Measurements from ENCODE around the gene TRAF2. TPM values are rescaled to one million over a fixed set of nuclear protein-coding genes. Genes with fewer than 3 reads are reported as not detected.

The TRAF2 gene
- total RNA-seq, 1 donor: 7.9 TPM

DNA sequence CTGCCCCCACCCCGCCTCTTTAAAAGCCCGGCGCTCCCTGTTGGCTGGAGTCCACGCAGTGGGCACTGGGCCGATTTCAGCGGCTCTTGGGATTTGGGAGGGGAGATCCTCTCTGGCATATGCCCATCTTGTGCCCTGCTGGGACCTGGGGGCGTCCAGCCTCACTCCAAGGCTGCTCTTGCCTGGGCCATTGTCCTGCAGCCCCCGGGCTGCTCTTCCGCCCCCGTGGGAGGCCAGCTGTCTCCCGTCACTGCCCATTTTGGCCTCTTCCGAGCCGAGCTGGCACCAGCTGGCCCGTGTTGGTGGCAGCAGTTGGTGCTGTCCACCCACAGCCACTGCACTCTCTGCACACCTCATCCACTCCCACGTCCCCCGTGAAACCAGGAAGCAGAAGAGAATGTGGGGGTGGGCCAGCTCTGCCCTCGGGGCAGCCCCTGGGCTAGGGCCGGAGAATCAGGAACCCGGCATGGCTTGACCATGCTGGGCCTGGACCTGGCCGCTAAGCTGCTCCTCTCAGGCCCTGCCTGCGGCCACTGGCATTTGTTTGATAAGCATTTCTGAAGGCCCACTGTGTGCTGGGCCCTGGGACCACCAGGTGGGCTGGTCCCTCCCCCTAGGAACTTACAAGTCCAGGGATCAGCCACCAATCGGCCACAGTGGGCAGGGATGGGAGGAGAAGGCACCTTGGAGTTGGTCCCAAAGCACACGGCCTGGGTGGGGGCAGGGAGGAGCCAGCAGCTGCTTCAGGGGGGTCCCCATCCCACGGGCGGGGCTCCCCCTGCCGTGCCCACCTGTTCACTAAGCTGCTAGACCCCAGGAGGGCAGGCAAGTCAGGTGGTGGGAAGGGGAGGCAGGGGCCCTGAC is 60.9 kb downstream of the TRAF2 start:
- no peak for DNase-seq (ENCODE audit: low read depth)
- no peak overlapping the region for H3K4me3 ChIP-seq (ENCODE audit: low read depth, low read length)
- TF ChIP-seq, protein P1, sequence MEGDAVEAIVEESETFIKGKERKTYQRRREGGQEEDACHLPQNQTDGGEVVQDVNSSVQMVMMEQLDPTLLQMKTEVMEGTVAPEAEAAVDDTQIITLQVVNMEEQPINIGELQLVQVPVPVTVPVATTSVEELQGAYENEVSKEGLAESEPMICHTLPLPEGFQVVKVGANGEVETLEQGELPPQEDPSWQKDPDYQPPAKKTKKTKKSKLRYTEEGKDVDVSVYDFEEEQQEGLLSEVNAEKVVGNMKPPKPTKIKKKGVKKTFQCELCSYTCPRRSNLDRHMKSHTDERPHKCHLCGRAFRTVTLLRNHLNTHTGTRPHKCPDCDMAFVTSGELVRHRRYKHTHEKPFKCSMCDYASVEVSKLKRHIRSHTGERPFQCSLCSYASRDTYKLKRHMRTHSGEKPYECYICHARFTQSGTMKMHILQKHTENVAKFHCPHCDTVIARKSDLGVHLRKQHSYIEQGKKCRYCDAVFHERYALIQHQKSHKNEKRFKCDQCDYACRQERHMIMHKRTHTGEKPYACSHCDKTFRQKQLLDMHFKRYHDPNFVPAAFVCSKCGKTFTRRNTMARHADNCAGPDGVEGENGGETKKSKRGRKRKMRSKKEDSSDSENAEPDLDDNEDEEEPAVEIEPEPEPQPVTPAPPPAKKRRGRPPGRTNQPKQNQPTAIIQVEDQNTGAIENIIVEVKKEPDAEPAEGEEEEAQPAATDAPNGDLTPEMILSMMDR (IDR thresholded peaks at IDR 0.05; ENCODE audit: insufficient read depth, low read length): no peak

DNA sequence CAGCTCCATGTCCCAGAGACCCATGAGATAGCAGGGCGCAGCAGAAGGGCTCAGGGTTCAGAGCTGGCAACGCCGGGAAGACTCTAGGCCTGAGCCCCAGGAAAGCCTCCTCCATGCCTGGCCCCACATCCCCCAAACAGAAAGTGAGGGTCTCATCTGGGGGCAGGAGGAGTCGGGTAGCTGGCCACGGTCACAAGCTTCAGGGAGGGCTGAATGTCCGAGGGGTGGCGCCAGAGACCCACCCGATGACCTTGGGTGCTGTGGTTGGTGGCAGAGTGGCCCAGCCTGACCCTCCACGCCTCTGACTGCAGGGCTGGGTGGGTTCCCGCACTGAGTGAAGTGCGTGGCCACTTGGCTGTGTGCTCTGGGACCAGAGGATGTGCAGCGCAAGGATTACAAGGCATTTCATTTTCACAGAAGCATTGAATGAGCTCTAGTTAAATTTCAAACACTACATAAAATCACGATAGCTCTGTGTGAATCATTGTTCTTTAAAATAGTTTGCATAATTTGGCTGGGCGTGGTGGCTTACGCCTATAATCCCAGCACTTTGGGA is 61.7 kb downstream of the TRAF2 start:
- peak; percentile 76 for DNase-seq (ENCODE audit: low read depth)
- TF ChIP-seq, protein P1 (IDR thresholded peaks at IDR 0.05; ENCODE audit: insufficient read depth, low read length): peak; percentile 62
- no peak overlapping the region for H3K4me3 ChIP-seq (ENCODE audit: low read depth, low read length)

DNA sequence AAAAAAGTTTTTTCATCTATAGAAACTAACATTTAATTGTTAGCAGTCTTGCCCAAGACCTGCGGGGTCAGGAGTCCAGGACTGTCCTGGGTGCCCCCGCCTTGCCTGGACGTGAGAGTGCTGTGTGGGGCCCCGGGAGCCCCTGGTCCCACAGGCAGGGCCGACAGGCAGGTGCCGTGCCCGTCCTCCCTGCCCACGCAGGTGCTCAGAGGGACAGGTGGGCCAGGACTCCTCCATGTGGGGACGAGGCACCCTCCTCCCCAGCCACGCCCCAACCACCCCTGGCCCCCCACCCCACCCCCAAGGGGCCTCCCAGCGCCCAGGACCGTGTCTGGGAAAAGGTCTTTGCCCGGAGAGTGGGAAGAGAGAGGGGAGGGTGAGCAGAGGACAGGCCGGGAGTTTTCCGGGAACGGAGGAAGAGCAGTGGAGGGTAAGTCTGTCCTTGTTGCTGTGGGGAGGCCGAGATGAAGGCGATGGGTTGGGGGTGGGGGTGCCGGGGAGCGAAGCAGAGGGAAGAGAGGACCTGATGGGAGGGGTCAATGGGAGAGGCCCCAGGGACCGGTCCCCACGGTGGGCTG is 63.0 kb downstream of the TRAF2 start:
- peak overlapping the region; percentile 62 for H3K4me3 ChIP-seq (ENCODE audit: low read depth, low read length)
- TF ChIP-seq, protein P1 (IDR thresholded peaks at IDR 0.05; ENCODE audit: insufficient read depth, low read length): no peak
- DNase-seq (ENCODE audit: low read depth): no peak

DNA sequence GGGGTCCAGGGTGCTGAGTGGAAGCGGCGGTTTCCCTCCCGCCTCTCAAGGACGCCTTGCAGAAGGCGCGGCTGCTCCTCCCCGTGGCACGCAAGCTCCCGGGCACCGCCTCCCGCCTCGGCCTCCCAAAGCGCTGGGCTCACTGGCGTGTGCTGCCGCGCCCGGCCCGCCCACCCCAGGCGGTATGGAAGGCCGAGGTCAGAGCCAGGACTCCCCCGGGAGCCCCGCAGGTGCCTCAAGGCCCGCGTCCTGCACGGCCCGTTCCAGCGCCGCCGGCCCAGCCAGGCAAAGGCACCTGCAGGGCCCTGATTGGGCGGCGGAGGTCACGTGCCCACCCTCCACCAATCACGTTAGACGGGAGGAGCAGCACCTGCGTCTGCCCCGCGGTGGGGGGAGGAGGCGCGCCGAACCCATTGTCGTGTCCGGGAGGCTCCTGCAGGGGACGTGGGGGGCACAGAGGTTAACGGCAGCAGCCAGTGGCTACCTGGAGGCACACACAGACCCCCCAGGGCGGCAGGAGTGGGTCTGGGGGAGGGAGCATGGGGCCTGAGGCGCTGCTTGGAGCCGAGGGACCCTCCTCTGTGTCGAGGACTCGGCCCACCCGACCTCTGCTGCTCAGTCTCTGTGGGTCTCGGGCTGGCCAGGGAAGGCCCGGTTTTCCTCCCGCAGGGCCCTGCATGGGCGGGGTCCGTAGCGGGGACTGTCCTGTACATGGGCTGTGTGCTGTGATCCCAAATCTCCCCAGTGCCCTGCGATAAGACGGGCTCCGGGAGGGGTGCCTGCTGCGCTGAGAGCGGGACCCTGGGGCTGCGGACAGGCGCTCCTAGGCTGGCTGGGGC is 63.7 kb downstream of the TRAF2 start:
- peak overlapping the region; percentile 62 for H3K4me3 ChIP-seq (ENCODE audit: low read depth, low read length)
- peak; percentile 70 for DNase-seq (ENCODE audit: low read depth)
- TF ChIP-seq, protein P1 (IDR thresholded peaks at IDR 0.05; ENCODE audit: insufficient read depth, low read length): no peak

DNA sequence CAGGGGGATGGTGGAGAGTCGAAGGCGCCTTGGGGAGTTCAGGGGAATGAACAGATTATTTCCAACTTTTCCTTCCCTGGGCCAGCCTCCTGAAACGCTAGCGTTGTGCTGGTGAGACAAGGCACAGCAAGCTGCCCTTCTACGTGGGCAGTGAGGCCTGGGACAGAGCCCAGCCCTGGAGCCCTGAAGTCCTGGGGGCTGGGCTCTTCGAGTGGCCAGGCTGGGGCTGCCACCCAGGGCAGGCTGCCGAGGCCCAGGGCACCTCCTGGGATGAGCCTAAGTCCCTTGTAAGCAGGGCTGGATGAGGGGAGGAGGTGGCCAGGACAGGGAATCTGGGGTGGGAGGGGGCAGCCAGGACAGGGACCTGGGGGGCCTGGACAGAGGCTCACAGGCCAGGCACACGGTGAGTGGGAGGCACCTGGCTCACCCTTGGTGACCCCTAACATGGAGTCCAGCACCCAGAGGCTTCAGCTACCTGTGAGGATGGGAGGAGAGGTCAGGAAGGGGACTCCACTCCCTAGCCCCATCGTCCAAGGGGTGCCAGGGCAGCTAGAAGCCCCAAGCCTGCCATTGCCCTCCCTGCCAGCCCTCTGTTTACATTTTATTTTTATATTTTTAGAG is 64.5 kb downstream of the TRAF2 start:
- TF ChIP-seq, protein P1 (IDR thresholded peaks at IDR 0.05; ENCODE audit: insufficient read depth, low read length): no peak
- DNase-seq (ENCODE audit: low read depth): no peak
- H3K4me3 ChIP-seq (ENCODE audit: low read depth, low read length): no peak overlapping the region
